ENCODE data around the gene CSAG1. TPM values are rescaled to one million over a fixed set of nuclear protein-coding genes. Genes with fewer than 3 reads are reported as not detected.
"Not testable (repeated sequence)": the region's sequence is repeated elsewhere in the genome, so short reads cannot be mapped to it uniquely, and the experiment has no call there.

Gene CSAG1
- total RNA-seq: not detected
- polyA plus RNA-seq: not detected
- long read RNA-seq, donor 1: 0 reads
- long read RNA-seq, donor 2: 0 reads
- long read RNA-seq, donor 3: 0 reads

GRCh38 chrX:152733261-152733975, at the start of gene CSAG1, which contains the start of gene MAGEA12:
TSS of gene CSAG1 (minus strand) at chrX:152733721. CDS start at chrX:152732460, 1,261 bp downstream.
TSS of gene MAGEA12 (plus strand) at chrX:152733757. CDS start at chrX:152736162, 2,405 bp downstream.
- ATAC-seq (no peak), DNase-seq (no peak)
- Histone ChIP-seq H3K36me3 (no peaks in the 10 kb centered on the region), H3K4me1 (no peaks in the 10 kb centered on the region), H3K27ac (no peak within 1 kb of the TSS), H3K27me3 (no peaks in the 10 kb centered on the region), H3K9me3 (no peaks in the 10 kb centered on the region), H3K4me3 (no peak within 1 kb of the TSS)
- intact Hi-C loops (cut with DNase I): loop anchor here in 1 of 10 donors (10.0 kb wide), 1 partner anchor 1539 kb away; no protein-coding TSS in a partner anchor
- WGBS, 2 donors: 87 to 94% methylated on average over 17 to 18 of the region's 21 CpGs
- TF ChIP-seq CTCF (IDR thresholded peaks at IDR 0.05): no peak

- H3K36me3 ChIP-seq; H3K9me3 ChIP-seq; H3K4me1 ChIP-seq; ATAC-seq; DNase-seq; H3K27ac ChIP-seq; H3K4me3 ChIP-seq; intact Hi-C loops (cut with DNase I); H3K27me3 ChIP-seq: not testable (repeated sequence)
- WGBS, 2 donors: 81% methylated on average over 2 of the region's 29 CpGs; no CpG with 5 or more reads in 1 of the 2 donors
These were observed 36.2 kb upstream of the CSAG1 start, which contains the start of gene MAGEA6 for GRCh38 chrX:152769549-152770289. TSS of gene MAGEA6 (minus strand) at chrX:152769689. CDS start at chrX:152767650, 2,039 bp downstream.

- H3K4me3 ChIP-seq; H3K27ac ChIP-seq; H3K36me3 ChIP-seq; H3K27me3 ChIP-seq; DNase-seq; ATAC-seq; H3K4me1 ChIP-seq; intact Hi-C loops (cut with DNase I); H3K9me3 ChIP-seq: not testable (repeated sequence)
- WGBS, 2 donors: 77 to 81% methylated on average over 9 of the region's 9 CpGs
These were observed 33.0 kb upstream of the CSAG1 start for GRCh38 chrX:152766562-152766961.

- H3K4me3 ChIP-seq; H3K27ac ChIP-seq; DNase-seq; H3K4me1 ChIP-seq; intact Hi-C loops (cut with DNase I); H3K36me3 ChIP-seq; H3K9me3 ChIP-seq; H3K27me3 ChIP-seq: not testable (repeated sequence)
- peak in 1 of 8 donors; percentile 53 for ATAC-seq
- 67 to 87% methylated on average over 3 of the region's 7 CpGs for WGBS, 2 donors
These were observed 28.1 kb upstream of the CSAG1 start for GRCh38 chrX:152761582-152761981.

- H3K4me3 ChIP-seq; H3K27me3 ChIP-seq; H3K27ac ChIP-seq; DNase-seq; ATAC-seq; H3K9me3 ChIP-seq; intact Hi-C loops (cut with DNase I); H3K4me1 ChIP-seq; H3K36me3 ChIP-seq: not testable (repeated sequence)
- 57 to 100% methylated on average over 1 to 4 of the region's 7 CpGs for WGBS, 2 donors
These were observed 26.0 kb upstream of the CSAG1 start for GRCh38 chrX:152759544-152759943.

- H3K27me3 ChIP-seq; H3K36me3 ChIP-seq; DNase-seq; ATAC-seq; H3K9me3 ChIP-seq; intact Hi-C loops (cut with DNase I); H3K27ac ChIP-seq; H3K4me3 ChIP-seq; H3K4me1 ChIP-seq: not testable (repeated sequence)
- WGBS, 2 donors: no CpG with 5 or more reads among the region's 2 CpGs
These were observed 25.4 kb upstream of the CSAG1 start, which contains the start of gene CSAG3 for GRCh38 chrX:152758918-152759317. TSS of gene CSAG3 (plus strand) at chrX:152759218.

- H3K9me3 ChIP-seq; H3K4me3 ChIP-seq; DNase-seq; ATAC-seq; H3K27me3 ChIP-seq; H3K27ac ChIP-seq; H3K36me3 ChIP-seq; intact Hi-C loops (cut with DNase I); H3K4me1 ChIP-seq: not testable (repeated sequence)
- no CpG with 5 or more reads among the region's 5 CpGs for WGBS, 2 donors
These were observed 21.4 kb upstream of the CSAG1 start for GRCh38 chrX:152754871-152755270.

GRCh38 chrX:152753686-152754650, 20.4 kb upstream of the CSAG1 start, which contains the start of gene MAGEA2:
TSS of gene MAGEA2 (minus strand) at chrX:152753842. CDS start at chrX:152751363, 2,479 bp downstream.
- H3K4me1 ChIP-seq; H3K27ac ChIP-seq; H3K4me3 ChIP-seq; H3K27me3 ChIP-seq; DNase-seq; H3K9me3 ChIP-seq; intact Hi-C loops (cut with DNase I); ATAC-seq; H3K36me3 ChIP-seq: not testable (repeated sequence)
- no CpG with 5 or more reads among the region's 35 CpGs for WGBS, 2 donors
